ENCODE measurements around the gene ZNFX1.

The ZNFX1 gene

GRCh38 chr20:49207076-49207475, 70.8 kb downstream of the ZNFX1 start (continued):
- no peak for TF ChIP-seq ZNF449 (tag by site-specific recombination; IDR thresholded peaks at IDR 0.05)
- no peak for TF ChIP-seq ZFHX2 (tag by site-specific recombination; conservative IDR thresholded peaks at IDR 0.05)
- TF ChIP-seq ZNF626 (tag by site-specific recombination; IDR thresholded peaks at IDR 0.05): no peak
- no peak for TF ChIP-seq ZNF335 (tag by site-specific recombination; conservative IDR thresholded peaks at IDR 0.05)
- TF ChIP-seq ZIC2 (tag by site-specific recombination; IDR thresholded peaks at IDR 0.05): no peak

- POLR2A ChIA-PET: no interaction called here
- no peaks in the 10 kb centered on the region for H3K36me3 ChIP-seq (ENCODE audit: control insufficient read depth in 2 of 2, insufficient read depth in 1 of 2, low read length in 2 of 2)
- no peak for TF ChIP-seq ZNF292 (tag by site-specific recombination; IDR thresholded peaks at IDR 0.05; ENCODE audit: borderline replicate concordance, low read depth)
- no peak for TF ChIP-seq ZNF354C (tag by site-specific recombination; IDR thresholded peaks at IDR 0.05; ENCODE audit: borderline replicate concordance, low read depth)
- no peak for TF ChIP-seq GLIS1 (tag by site-specific recombination; IDR thresholded peaks at IDR 0.05)
- TF ChIP-seq ZNF670 (tag by site-specific recombination; IDR thresholded peaks at IDR 0.05; ENCODE audit: low read depth): no peak
- no peak for TF ChIP-seq ZNF138 (tag by site-specific recombination; IDR thresholded peaks at IDR 0.05; ENCODE audit: borderline replicate concordance)
- no peak for TF ChIP-seq RBAK (tag by site-specific recombination; IDR thresholded peaks at IDR 0.05)
- TF ChIP-seq ZNF549 (tag by site-specific recombination; IDR thresholded peaks at IDR 0.05): no peak
- no peak for TF ChIP-seq IKZF3 (tag by site-specific recombination; IDR thresholded peaks at IDR 0.05)
- no peak for TF ChIP-seq ZNF221 (tag by site-specific recombination; IDR thresholded peaks at IDR 0.05; ENCODE audit: borderline replicate concordance)
- TF ChIP-seq ZBTB48 (tag by site-specific recombination; IDR thresholded peaks at IDR 0.05): no peak
- TF ChIP-seq PBX3 (CRISPR knock-in tag; IDR thresholded peaks at IDR 0.05): no peak
- H3K4me3 ChIP-seq (ENCODE audit: low read depth, low read length): no peak overlapping the region
- CTCF ChIA-PET: interaction anchor here (1.0 kb wide), 1 partner anchor 14 kb away, joined by 8 read pairs; no protein-coding TSS in a partner anchor
- no peak overlapping the region for H3K27ac ChIP-seq (ENCODE audit: extremely low read depth, low read depth, low read length)
- no peaks in the 10 kb centered on the region for H3K9me3 ChIP-seq (ENCODE audit: control insufficient read depth, insufficient read depth, low read depth, low read length)
- no peaks in the 10 kb centered on the region for H3K4me1 ChIP-seq (ENCODE audit: control insufficient read depth, insufficient read depth, low read length)
Measured at GRCh38 chr20:49203746-49204145, 74.1 kb downstream of the ZNFX1 start.

GRCh38 chr20:49203011-49203410, 74.8 kb downstream of the ZNFX1 start:
- no peaks in the 10 kb centered on the region for H3K9me3 ChIP-seq (ENCODE audit: control insufficient read depth, insufficient read depth, low read depth, low read length)
- H3K27ac ChIP-seq (ENCODE audit: extremely low read depth, low read depth, low read length): no peak overlapping the region
- no peak overlapping the region for H3K4me3 ChIP-seq (ENCODE audit: low read depth, low read length)
- CTCF ChIA-PET: interaction anchor here (1.0 kb wide), 1 partner anchor 14 kb away, joined by 8 read pairs; no protein-coding TSS in a partner anchor
- no peaks in the 10 kb centered on the region for H3K4me1 ChIP-seq (ENCODE audit: control insufficient read depth, insufficient read depth, low read length)
- POLR2A ChIA-PET: no interaction called here
- H3K36me3 ChIP-seq (ENCODE audit: control insufficient read depth in 2 of 2, insufficient read depth in 1 of 2, low read length in 2 of 2): no peaks in the 10 kb centered on the region
- TF ChIP-seq ZSCAN5A (tag by site-specific recombination; IDR thresholded peaks at IDR 0.05) (no peak), INSM2 (tag by site-specific recombination; IDR thresholded peaks at IDR 0.05) (no peak), ZBTB8A (tag by site-specific recombination; IDR thresholded peaks at IDR 0.05) (no peak), ZNF280D (tag by site-specific recombination; IDR thresholded peaks at IDR 0.05) (no peak), ZNF664 (tag by site-specific recombination; IDR thresholded peaks at IDR 0.05) (no peak), ZNF335 (tag by site-specific recombination; conservative IDR thresholded peaks at IDR 0.05) (no peak), ZNF610 (tag by site-specific recombination; IDR thresholded peaks at IDR 0.05; ENCODE audit: borderline replicate concordance) (no peak), ZNF501 (tag by site-specific recombination; IDR thresholded peaks at IDR 0.05) (no peak), ZSCAN18 (tag by site-specific recombination; IDR thresholded peaks at IDR 0.05) (no peak)

Measured in HEK293 (cell line).